ENCODE results near the gene PNPLA8. TPM values are rescaled to one million over a fixed set of nuclear protein-coding genes. Genes with fewer than 3 reads are reported as not detected.

PNPLA8 gene
- total RNA-seq, 4 donors from 2014 or later, result 28.0 to 49.2 (median 37.8) TPM

- DNase-seq (ENCODE audit: low spot score in 2 of 2), result no peak
- Histone ChIP-seq H3K27ac (no peak overlapping the region), H3K36me3 (no peaks in the 10 kb centered on the region), H3K4me1 (no peaks in the 10 kb centered on the region), H3K9me3 (no peaks in the 10 kb centered on the region), H3K27me3 (no peaks in the 10 kb centered on the region), H3K4me3 (no peak overlapping the region)
- WGBS, 2 donors, result 72 to 78% methylated on average over 5 of the region's 5 CpGs
- no peak for TF ChIP-seq EP300 (IDR thresholded peaks at IDR 0.05)
- TF ChIP-seq POLR2A (IDR thresholded peaks at IDR 0.05), result no peak
- TF ChIP-seq CTCF (IDR thresholded peaks at IDR 0.05), result no peak
Observed at GRCh38 chr7:108442039-108442568, 83.8 kb downstream of the PNPLA8 start.

- no peak overlapping the region for H3K27ac ChIP-seq
- no peak for DNase-seq (ENCODE audit: low spot score in 2 of 2)
- no peaks in the 10 kb centered on the region for H3K27me3 ChIP-seq
- TF ChIP-seq POLR2A (IDR thresholded peaks at IDR 0.05), result no peak
- no peak for TF ChIP-seq EP300 (IDR thresholded peaks at IDR 0.05)
- no peaks in the 10 kb centered on the region for H3K36me3 ChIP-seq
- no peak overlapping the region for H3K4me3 ChIP-seq
- H3K4me1 ChIP-seq, result no peaks in the 10 kb centered on the region
- no peaks in the 10 kb centered on the region for H3K9me3 ChIP-seq
- 74 to 76% methylated on average over 4 of the region's 4 CpGs for WGBS, 2 donors
Observed at GRCh38 chr7:108441392-108441955, 84.5 kb downstream of the PNPLA8 start.

- no peak overlapping the region for H3K4me3 ChIP-seq
- no peaks in the 10 kb centered on the region for H3K9me3 ChIP-seq
- no peak overlapping the region for H3K27ac ChIP-seq
- 74 to 77% methylated on average over 3 of the region's 3 CpGs for WGBS, 2 donors
- TF ChIP-seq POLR2A (IDR thresholded peaks at IDR 0.05), result no peak
- no peak for TF ChIP-seq CTCF (IDR thresholded peaks at IDR 0.05)
- TF ChIP-seq EP300 (IDR thresholded peaks at IDR 0.05), result no peak
- no peaks in the 10 kb centered on the region for H3K27me3 ChIP-seq
- no peaks in the 10 kb centered on the region for H3K36me3 ChIP-seq
- no peak for DNase-seq (ENCODE audit: low spot score in 2 of 2)
- no peaks in the 10 kb centered on the region for H3K4me1 ChIP-seq
Observed at GRCh38 chr7:108440613-108441012, 85.3 kb downstream of the PNPLA8 start.

- DNase-seq (ENCODE audit: low spot score in 2 of 2), result no peak
- H3K4me1 ChIP-seq, result no peaks in the 10 kb centered on the region
- no peaks in the 10 kb centered on the region for H3K9me3 ChIP-seq
- H3K27me3 ChIP-seq, result no peaks in the 10 kb centered on the region
- no peaks in the 10 kb centered on the region for H3K36me3 ChIP-seq
- H3K4me3 ChIP-seq, result no peak overlapping the region
- TF ChIP-seq POLR2A (IDR thresholded peaks at IDR 0.05), result no peak
- TF ChIP-seq CTCF (IDR thresholded peaks at IDR 0.05), result no peak
- TF ChIP-seq EP300 (IDR thresholded peaks at IDR 0.05), result no peak
- H3K27ac ChIP-seq, result no peak overlapping the region
- 85 to 89% methylated on average over 3 of the region's 3 CpGs for WGBS, 2 donors
Observed at GRCh38 chr7:108436906-108437305, 89.0 kb downstream of the PNPLA8 start.

GRCh38 chr7:108434010-108434409 lies 91.9 kb downstream of the PNPLA8 start:
- Histone ChIP-seq H3K36me3 (no peaks in the 10 kb centered on the region), H3K4me3 (no peak overlapping the region), H3K27me3 (no peaks in the 10 kb centered on the region), H3K4me1 (no peaks in the 10 kb centered on the region), H3K27ac (no peak overlapping the region), H3K9me3 (no peaks in the 10 kb centered on the region)
- DNase-seq (ENCODE audit: low spot score in 2 of 2), result no peak
- WGBS, 2 donors, result 69 to 70% methylated on average over 2 of the region's 2 CpGs
- no peak for TF ChIP-seq CTCF (IDR thresholded peaks at IDR 0.05)
- no peak for TF ChIP-seq EP300 (IDR thresholded peaks at IDR 0.05)
- TF ChIP-seq POLR2A (IDR thresholded peaks at IDR 0.05), result no peak

Measured in tibial nerve (tissue), 4 donors.